OCI-M2 (cell line): ENCODE data around the gene RBM3.

ENCODE experiments used
- DNase-seq: peaks from one replicate; lab custom pipeline; 2025; ENCODE audit not compliant: unreplicated experiment; lab: John Stamatoyannopoulos, UW

RBM3 gene

DNA sequence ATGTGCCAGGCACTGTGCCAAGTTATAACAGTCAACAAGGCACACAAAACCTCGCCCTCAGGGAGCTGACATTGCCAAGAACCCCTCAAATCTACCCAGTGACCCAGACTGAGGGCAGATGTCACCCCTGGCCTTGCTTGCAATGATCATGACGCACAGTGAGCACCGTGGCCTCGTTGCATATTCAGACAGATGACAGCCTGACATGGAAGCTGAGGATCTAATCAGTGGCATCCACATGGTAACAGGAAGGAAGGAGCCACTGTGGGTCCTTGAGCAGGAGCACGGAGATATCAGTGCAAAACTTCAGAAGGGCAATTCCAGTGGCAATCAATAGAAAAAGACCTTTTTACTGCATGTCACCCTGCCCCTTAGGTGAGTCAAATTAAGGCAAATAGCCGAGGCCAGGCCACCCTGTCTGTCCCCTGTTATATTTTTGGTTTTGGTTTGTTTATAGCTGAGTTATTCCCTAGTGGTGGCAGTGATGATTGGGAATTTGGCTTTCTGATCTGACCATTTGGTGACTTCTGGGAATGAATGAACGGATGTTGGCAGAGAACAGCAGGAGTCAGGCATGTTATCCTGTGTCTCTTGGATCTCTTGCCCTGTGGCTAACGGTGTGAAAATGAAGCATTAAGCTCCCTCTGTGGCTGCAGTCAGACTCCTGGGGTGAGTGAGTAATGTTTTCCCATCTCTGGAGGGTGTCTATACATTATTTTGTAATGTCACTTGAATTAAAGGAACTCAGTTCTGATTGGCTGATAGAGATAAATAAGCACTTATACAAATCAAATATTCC, 43.5 kb downstream of the RBM3 start:
- DNase-seq = no peak

DNA sequence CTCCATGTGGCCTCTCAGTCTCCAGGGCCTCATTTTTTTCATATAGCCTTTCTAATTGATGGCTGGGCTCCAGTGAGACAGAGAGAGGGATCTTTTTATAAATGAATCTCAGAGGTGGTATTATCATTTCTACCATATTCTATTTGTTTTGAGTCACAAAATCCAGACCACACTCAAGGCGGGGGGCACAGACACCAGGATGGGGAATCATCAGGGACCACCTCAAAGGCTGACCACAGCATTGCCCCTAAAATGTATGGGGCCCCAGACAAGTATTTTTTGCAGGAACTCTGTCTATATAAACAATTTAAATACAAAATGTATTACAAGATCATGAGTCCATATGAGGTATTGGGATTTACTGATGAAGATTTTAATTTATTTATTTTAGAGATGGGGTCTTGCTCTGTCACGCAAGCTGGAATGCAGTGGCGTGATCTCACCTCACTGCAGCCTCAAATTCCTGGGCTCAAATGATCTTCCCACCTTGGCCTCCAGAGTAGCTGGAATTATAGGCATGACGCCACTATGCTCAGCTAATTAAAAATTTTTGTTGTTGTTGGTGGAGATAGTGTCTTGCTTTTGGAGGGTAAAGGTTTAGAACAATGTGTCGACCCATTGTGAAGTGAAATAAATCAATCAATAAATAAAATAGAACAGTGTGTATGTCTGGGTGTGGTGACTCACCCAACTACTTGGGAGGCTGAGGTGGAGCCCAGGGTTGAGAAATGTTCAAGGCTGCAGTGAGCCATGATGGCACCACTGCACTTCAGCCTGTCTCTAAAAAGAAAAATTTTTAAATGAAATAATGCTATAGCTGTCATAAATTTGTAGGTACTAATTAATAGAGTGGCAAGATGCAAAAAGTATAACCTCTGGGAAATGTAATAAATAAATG, 52.4 kb downstream of the RBM3 start:
- DNase-seq = no peak
